ENCODE data around the gene NR3C1. TPM values are rescaled to one million over a fixed set of nuclear protein-coding genes. Genes with fewer than 3 reads are reported as not detected.

Gene NR3C1
- total and polyA plus RNA-seq, 2 of the 13 experiments (the other 11 are each of a cell fraction or from before 2014, with no cell fraction given): 10.0 to 24.3 TPM

GRCh38 chr5:143403593-143404415 lies at the start of gene NR3C1 (continued):
- TF ChIP-seq ZNF142 (CRISPR knock-in tag; IDR thresholded peaks at IDR 0.05) (no peak), KDM2A (CRISPR knock-in tag; IDR thresholded peaks at IDR 0.05; ENCODE audit: borderline replicate concordance, low read depth) (0 out of 2 replicates have a peak, but pooled peaks have one; percentile 17), XBP1 (CRISPR knock-in tag; IDR thresholded peaks at IDR 0.05) (no peak), SIN3B (IDR thresholded peaks at IDR 0.05; ENCODE audit: low read length) (no peak), SRY (CRISPR knock-in tag; IDR thresholded peaks at IDR 0.05) (peak; percentile 41; the same call in 1 of the 2 replicates), ZBTB42 (CRISPR knock-in tag; IDR thresholded peaks at IDR 0.05) (no peak), ZNF12 (CRISPR knock-in tag; IDR thresholded peaks at IDR 0.05) (no peak), ZNF746 (CRISPR knock-in tag; IDR thresholded peaks at IDR 0.05) (0 out of 2 replicates have a peak, but pooled peaks have one; percentile 11), ATF1 (CRISPR knock-in tag; IDR thresholded peaks at IDR 0.05) (no peak), DPF2 (CRISPR knock-in tag; IDR thresholded peaks at IDR 0.05; ENCODE audit: borderline replicate concordance, low read depth) (no peak), ZSCAN21 (CRISPR knock-in tag; IDR thresholded peaks at IDR 0.05; ENCODE audit: borderline replicate concordance) (peak; percentile 53; the same call in 1 of the 2 replicates), ZFP90 (CRISPR knock-in tag; IDR thresholded peaks at IDR 0.05; ENCODE audit: borderline replicate concordance) (0 out of 2 replicates have a peak, but pooled peaks have one; percentile 12), NFATC3 (CRISPR knock-in tag; IDR thresholded peaks at IDR 0.05) (no peak), AKNA (CRISPR knock-in tag; IDR thresholded peaks at IDR 0.05; ENCODE audit: borderline replicate concordance) (no peak), MAZ (IDR thresholded peaks at IDR 0.05; ENCODE audit: borderline replicate concordance, low read depth, low read length) (peak; percentile 79), MAZ (CRISPR knock-in tag; IDR thresholded peaks at IDR 0.05; ENCODE audit: low read depth) (peak; percentile 68), TFDP1 (CRISPR knock-in tag; IDR thresholded peaks at IDR 0.05; ENCODE audit: borderline replicate concordance) (0 out of 2 replicates have a peak, but pooled peaks have one; percentile 11)

All from HepG2 (cell line).